Umbilical cord (tissue), 2 donors: Measurements from ENCODE around the gene PEX14. TPM values are rescaled to one million over a fixed set of nuclear protein-coding genes. Genes with fewer than 3 reads are reported as not detected.

Source experiments
- DNase-seq: peaks from one replicate; pipeline ENCODE4 v3.0.0-alpha.2; 2015; ENCODE audit warnings: low spot score
- total RNA-seq: library from RNA; depleted of rRNA; stranded (reverse); fragments of >200 nt; gene quantifications from one replicate; pipeline ENCODE4 v1.2.3, GENCODE V29; 2014; ENCODE audit warnings: low replicate concordance; ENCODE audit not compliant: insufficient read depth

Gene PEX14
- total RNA-seq, 1 donor from 2014 or later = 22.1 TPM

- DNase-seq = no peak
Measured at GRCh38 chr1:10646347-10646861, 171.7 kb downstream of the PEX14 start.

GRCh38 chr1:10647414-10648170 lies 172.8 kb downstream of the PEX14 start:
- no peak for DNase-seq

- no peak for DNase-seq
Measured at GRCh38 chr1:10648689-10649516, 174.2 kb downstream of the PEX14 start.

- DNase-seq = no peak
Measured at GRCh38 chr1:10649517-10650201, 174.9 kb downstream of the PEX14 start.

GRCh38 chr1:10650556-10651388 lies 176.0 kb downstream of the PEX14 start:
- no peak for DNase-seq

- no peak for DNase-seq
Measured at GRCh38 chr1:10651389-10651766, 176.6 kb downstream of the PEX14 start.

GRCh38 chr1:10651793-10652192 lies 177.0 kb downstream of the PEX14 start:
- no peak for DNase-seq

GRCh38 chr1:10652626-10653025 lies 177.9 kb downstream of the PEX14 start:
- no peak for DNase-seq

- no peak for DNase-seq
Measured at GRCh38 chr1:10653370-10654125, 178.8 kb downstream of the PEX14 start.

GRCh38 chr1:10655002-10655401 lies 180.3 kb downstream of the PEX14 start:
- DNase-seq = no peak

GRCh38 chr1:10656431-10656830 lies 181.7 kb downstream of the PEX14 start:
- DNase-seq = no peak

- no peak for DNase-seq
Measured at GRCh38 chr1:10657088-10657847, 182.5 kb downstream of the PEX14 start.

- DNase-seq = no peak
Measured at GRCh38 chr1:10658396-10659066, 183.8 kb downstream of the PEX14 start.

- DNase-seq = no peak
Measured at GRCh38 chr1:10659218-10659617, 184.5 kb downstream of the PEX14 start.

- DNase-seq = no peak
Measured at GRCh38 chr1:10659646-10660540, 185.1 kb downstream of the PEX14 start.

- DNase-seq = no peak
Measured at GRCh38 chr1:10661453-10661852, 186.7 kb downstream of the PEX14 start.

- no peak for DNase-seq
Measured at GRCh38 chr1:10662090-10662688, 187.4 kb downstream of the PEX14 start.
